Prostate gland (tissue), 2 donors: ENCODE data around the gene KIAA1143. TPM values are rescaled to one million over a fixed set of nuclear protein-coding genes. Genes with fewer than 3 reads are reported as not detected.
A peak's percentile ranks its signal among the peaks of the same experiment; 100 is the strongest.

Source experiments
- DNase-seq: peaks from one replicate; pipeline ENCODE4 v3.0.0-alpha.2; 2019; ENCODE audit warnings: low spot score
- H3K27ac ChIP-seq, 2 donors: fragments of 200-600 bp; sonication (generic); 2 replicates each; pipeline ENCODE4 v1.5.1; 2017 to 2019
- H3K27me3 ChIP-seq: fragments of 200-600 bp; sonication (generic); replicated peaks from 2 replicates; pipeline ENCODE4 v1.5.1; 2019; ENCODE audit not compliant: insufficient read depth
- H3K36me3 ChIP-seq, 2 donors: fragments of 200-600 bp; sonication (generic); 1 replicate in 1 of 2; 2 replicates in 1 of 2; pipeline versions ENCODE4 v1.5.1 to v1.8.1; 2017 to 2019
- H3K4me1 ChIP-seq: fragments of 200-600 bp; sonication (generic); replicated peaks from 2 replicates; pipeline ENCODE4 v1.5.1; 2019
- H3K4me3 ChIP-seq, 2 donors: fragments of 200-600 bp; sonication (generic); 2 replicates each; pipeline ENCODE4 v1.5.1; 2017 to 2019
- H3K9me3 ChIP-seq: fragments of 200-600 bp; sonication (generic); 2 replicates; pipeline ENCODE4 v1.5.1; 2017
- POLR2A ChIP-seq: fragments of 450-650 bp; IDR thresholded peaks from one replicate; pipeline ENCODE4 v1.6.1; 2016; ENCODE audit warnings: antibody characterized with exemption, mild to moderate bottlenecking
- POLR2AphosphoS5 ChIP-seq: sonication (generic); formaldehyde crosslinking; IDR thresholded peaks from one replicate; pipeline ENCODE4 v1.6.1; 2017; ENCODE audit warnings: antibody characterized with exemption
- WGBS: methylation state at CpG from one replicate; pipeline ENCODE4 v1.1.5; 2018; 5-methylcytosine and 5-hydroxymethylcytosine counted together
- intact Hi-C: fragments of 100-400 bp; cut with DNase I; formaldehyde crosslinking; loops from one replicate; pipeline ENCODE4 v1.14.2; 2022
- total RNA-seq, 2 donors: library from RNA; depleted of rRNA; stranded (reverse); fragments of >200 nt; gene quantifications; one replicate each; pipeline ENCODE4 v1.1.0, GENCODE V29; 2016
- TF ChIP-seq, protein P1 (sequence below), 4 experiments: fragments of 200-600 bp in 2 of 4; fragments of 450-650 bp in 2 of 4; sonication (generic) in 2 of 4; IDR thresholded peaks; 1 replicate in 3 of 4; 2 replicates in 1 of 4; pipeline ENCODE4 v1.5.1; 2016 to 2019; ENCODE audit warnings: antibody characterized with exemption in 4 of 4, mild to moderate bottlenecking in 2 of 4, moderate library complexity in 2 of 4

Gene KIAA1143
- total RNA-seq, 2 donors from 2014 or later = 23.6 to 24.4 TPM

DNA sequence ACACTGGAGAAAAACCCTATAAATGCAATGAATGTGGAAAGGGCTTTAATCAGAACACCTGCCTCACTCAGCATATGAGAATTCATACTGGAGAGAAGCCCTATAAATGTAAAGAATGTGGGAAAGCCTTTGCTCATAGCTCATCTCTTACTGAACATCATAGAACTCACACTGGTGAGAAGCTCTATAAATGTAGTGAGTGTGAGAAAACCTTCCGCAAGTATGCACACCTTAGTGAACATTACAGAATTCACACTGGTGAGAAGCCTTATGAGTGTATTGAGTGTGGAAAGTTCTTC is 39.4 kb downstream of the KIAA1143 start:
- intact Hi-C loops = no loop called here
- WGBS = 100% methylated on average over 1 of the region's 1 CpG
- Histone ChIP-seq H3K27ac (no peak overlapping the region), H3K9me3 (peaks cover 6% of the 10 kb centered on the region), H3K27me3 (no peaks in the 10 kb centered on the region), H3K4me1 (no peaks in the 10 kb centered on the region), H3K36me3 (peaks cover 6 to 19% of the 10 kb centered on the region in 2 donors), H3K4me3 (no peak overlapping the region)
- no peak for DNase-seq
- no peak for TF ChIP-seq POLR2AphosphoS5
- TF ChIP-seq POLR2A = no peak
- TF ChIP-seq, protein P1, sequence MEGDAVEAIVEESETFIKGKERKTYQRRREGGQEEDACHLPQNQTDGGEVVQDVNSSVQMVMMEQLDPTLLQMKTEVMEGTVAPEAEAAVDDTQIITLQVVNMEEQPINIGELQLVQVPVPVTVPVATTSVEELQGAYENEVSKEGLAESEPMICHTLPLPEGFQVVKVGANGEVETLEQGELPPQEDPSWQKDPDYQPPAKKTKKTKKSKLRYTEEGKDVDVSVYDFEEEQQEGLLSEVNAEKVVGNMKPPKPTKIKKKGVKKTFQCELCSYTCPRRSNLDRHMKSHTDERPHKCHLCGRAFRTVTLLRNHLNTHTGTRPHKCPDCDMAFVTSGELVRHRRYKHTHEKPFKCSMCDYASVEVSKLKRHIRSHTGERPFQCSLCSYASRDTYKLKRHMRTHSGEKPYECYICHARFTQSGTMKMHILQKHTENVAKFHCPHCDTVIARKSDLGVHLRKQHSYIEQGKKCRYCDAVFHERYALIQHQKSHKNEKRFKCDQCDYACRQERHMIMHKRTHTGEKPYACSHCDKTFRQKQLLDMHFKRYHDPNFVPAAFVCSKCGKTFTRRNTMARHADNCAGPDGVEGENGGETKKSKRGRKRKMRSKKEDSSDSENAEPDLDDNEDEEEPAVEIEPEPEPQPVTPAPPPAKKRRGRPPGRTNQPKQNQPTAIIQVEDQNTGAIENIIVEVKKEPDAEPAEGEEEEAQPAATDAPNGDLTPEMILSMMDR (IDR thresholded peaks at IDR 0.05) = no peak

- Histone ChIP-seq H3K27ac (no peak overlapping the region), H3K27me3 (no peaks in the 10 kb centered on the region), H3K36me3 (peaks cover 6 to 19% of the 10 kb centered on the region in 2 donors), H3K9me3 (peaks cover 6% of the 10 kb centered on the region), H3K4me3 (no peak overlapping the region), H3K4me1 (no peaks in the 10 kb centered on the region)
- DNase-seq = no peak
- TF ChIP-seq, protein P1 (IDR thresholded peaks at IDR 0.05) = no peak
- TF ChIP-seq POLR2AphosphoS5 (no peak), POLR2A (no peak)
- WGBS = 99% methylated on average over 10 of the region's 10 CpGs
- intact Hi-C loops = no loop called here
Measured at GRCh38 chr3:44721231-44722102, 40.0 kb downstream of the KIAA1143 start.

DNA sequence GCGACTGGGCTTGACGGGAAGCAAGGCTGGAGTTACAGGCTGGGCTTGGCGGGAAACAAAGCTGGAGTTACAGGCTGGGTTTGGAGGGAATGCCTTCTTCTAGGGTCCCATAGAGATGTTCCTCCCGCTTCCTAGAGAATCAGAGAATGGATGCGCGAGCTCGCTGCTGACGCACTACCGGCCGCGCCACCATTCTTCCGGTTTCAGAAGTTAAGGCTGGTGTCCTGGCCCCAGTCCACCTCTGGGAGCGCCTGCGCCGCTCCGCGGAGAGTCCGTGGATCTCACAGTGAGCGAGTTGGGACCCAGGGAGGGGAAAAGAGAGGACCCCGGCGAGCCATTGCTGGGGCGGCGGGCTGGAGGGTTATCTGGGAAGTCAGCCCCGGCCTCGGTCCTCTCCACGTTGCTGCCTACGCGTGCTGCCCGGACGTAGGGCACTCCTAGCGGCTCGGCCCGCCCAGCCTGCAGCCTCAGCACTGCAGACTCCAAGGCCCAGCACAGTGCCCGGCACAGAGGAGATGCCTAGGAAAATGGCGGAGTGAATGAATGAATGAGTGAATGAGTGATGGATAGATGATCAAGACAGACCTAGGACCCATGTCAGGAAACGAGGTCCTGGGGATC is 48.9 kb downstream of the KIAA1143 start, which contains the start of gene ZNF502:
ZNF502 (plus strand) TSS at position 206 of the 621 bp plus-strand sequence. CDS start 7,602 bp downstream, outside the sequence.
- WGBS = under 1% methylated on average over 36 of the region's 36 CpGs
- Histone ChIP-seq H3K9me3 (no peaks in the 10 kb centered on the region), H3K4me1 (no peaks in the 10 kb centered on the region), H3K36me3 (no peaks in the 10 kb centered on the region), H3K27ac (peak within 1 kb of the TSS; percentile 53 to 75), H3K4me3 (peak within 1 kb of the TSS; percentile 73 to 75), H3K27me3 (no peaks in the 10 kb centered on the region)
- intact Hi-C loops = loop anchor here (1.0 to 10.0 kb wide), 4 partner anchors 17 to 388 kb away; partner anchors contain the start of genes KIAA1143, KIF15 and ZNF501
- TF ChIP-seq POLR2A (no peak), POLR2AphosphoS5 (peak; percentile 90)
- TF ChIP-seq, protein P1 (IDR thresholded peaks at IDR 0.05) = peak in 2 of 4 experiments; percentile 58 to 59
- peak; percentile 88 for DNase-seq

Other genes starting within 250 kb of the KIAA1143 start
- gene ZKSCAN7, start 206.4 kb downstream of the KIAA1143 start, total RNA-seq = 10 to 100 TPM in 1 of 2 donors, 1 to 10 TPM in 1; 5.6 to 15.2 TPM
- 1 to 10 TPM; 2.4 to 2.9 TPM for gene ZNF660, start 176.7 kb downstream of the KIAA1143 start, total RNA-seq
- gene ZNF197, start 136.6 kb downstream of the KIAA1143 start, total RNA-seq = 10 to 100 TPM; 16.9 to 20.6 TPM
- 10 to 100 TPM in 1 of 2 donors, 1 to 10 TPM in 1; 7.1 to 14.9 TPM for gene ZNF35, start 112.9 kb downstream of the KIAA1143 start, total RNA-seq
- 1 to 10 TPM; 6.5 to 9.6 TPM for gene ZNF502, start 49.0 kb downstream of the KIAA1143 start, total RNA-seq
- gene ZNF501, start 32.0 kb downstream of the KIAA1143 start, total RNA-seq = 10 to 100 TPM in 1 of 2 donors, 1 to 10 TPM in 1; 9.7 to 23.6 TPM
- 1 to 10 TPM in 1 of 2 donors, under 1 TPM in 1; 0.55 to 4.8 TPM for gene KIF15, start 175 bp upstream of the KIAA1143 start, total RNA-seq
- 10 to 100 TPM; 19.1 to 27.1 TPM for gene TMEM42, start 100.3 kb upstream of the KIAA1143 start, total RNA-seq
- gene TGM4, start 113.0 kb upstream of the KIAA1143 start, total RNA-seq = 1,000 to 10,000 TPM in 1 of 2 donors, 1 to 10 TPM in 1; 7.4 to 2,264 TPM
- 10 to 100 TPM; 64.6 to 91.7 TPM for gene ZDHHC3, start 214.6 kb upstream of the KIAA1143 start, total RNA-seq
- 10 to 100 TPM; 55.2 to 56.2 TPM for gene EXOSC7, start 214.6 kb upstream of the KIAA1143 start, total RNA-seq